Measurements from ENCODE around the gene ZC3H12C.

DNA sequence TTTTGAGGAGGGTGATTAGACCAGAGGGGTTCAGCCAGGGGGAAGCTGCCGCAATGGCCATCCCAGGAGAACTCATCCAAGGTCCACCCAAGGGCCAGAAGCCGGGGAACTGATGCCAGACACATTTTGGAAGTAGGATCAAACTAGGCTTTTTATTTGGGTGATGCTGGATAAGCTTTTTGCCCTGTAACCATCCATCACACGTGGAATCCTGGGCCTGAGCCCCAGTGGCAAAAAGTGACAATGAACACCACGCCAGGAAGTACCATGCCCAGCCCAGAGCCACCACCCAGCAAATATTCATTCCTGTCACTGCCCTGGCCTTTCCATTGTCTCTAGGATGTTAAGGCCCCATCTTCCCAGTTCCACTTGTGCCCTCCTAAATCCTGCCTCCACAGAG is 85.9 kb downstream of the ZC3H12C start:
- TF ChIP-seq EZH2 (IDR thresholded peaks at IDR 0.05; ENCODE audit: borderline replicate concordance, control insufficient read depth, low read depth, low read length) = no peak
- no peak for TF ChIP-seq TAF1 (IDR thresholded peaks at IDR 0.05; ENCODE audit: borderline replicate concordance, low read depth, low read length)
- no peak for TF ChIP-seq EP300 (IDR thresholded peaks at IDR 0.05; ENCODE audit: borderline replicate concordance in 1 of 2, control insufficient read depth in 1 of 2, low read depth in 2 of 2, low read length in 2 of 2)
- TF ChIP-seq YY1 (IDR thresholded peaks at IDR 0.05; ENCODE audit: low read depth, low read length) = no peak
- TF ChIP-seq ETV6 (conservative IDR thresholded peaks at IDR 0.05 in 1 of 2, IDR thresholded peaks at IDR 0.05 in 1 of 2; ENCODE audit: borderline replicate concordance in 1 of 2, low read depth in 1 of 2) = no peak
- TF ChIP-seq, protein P1, sequence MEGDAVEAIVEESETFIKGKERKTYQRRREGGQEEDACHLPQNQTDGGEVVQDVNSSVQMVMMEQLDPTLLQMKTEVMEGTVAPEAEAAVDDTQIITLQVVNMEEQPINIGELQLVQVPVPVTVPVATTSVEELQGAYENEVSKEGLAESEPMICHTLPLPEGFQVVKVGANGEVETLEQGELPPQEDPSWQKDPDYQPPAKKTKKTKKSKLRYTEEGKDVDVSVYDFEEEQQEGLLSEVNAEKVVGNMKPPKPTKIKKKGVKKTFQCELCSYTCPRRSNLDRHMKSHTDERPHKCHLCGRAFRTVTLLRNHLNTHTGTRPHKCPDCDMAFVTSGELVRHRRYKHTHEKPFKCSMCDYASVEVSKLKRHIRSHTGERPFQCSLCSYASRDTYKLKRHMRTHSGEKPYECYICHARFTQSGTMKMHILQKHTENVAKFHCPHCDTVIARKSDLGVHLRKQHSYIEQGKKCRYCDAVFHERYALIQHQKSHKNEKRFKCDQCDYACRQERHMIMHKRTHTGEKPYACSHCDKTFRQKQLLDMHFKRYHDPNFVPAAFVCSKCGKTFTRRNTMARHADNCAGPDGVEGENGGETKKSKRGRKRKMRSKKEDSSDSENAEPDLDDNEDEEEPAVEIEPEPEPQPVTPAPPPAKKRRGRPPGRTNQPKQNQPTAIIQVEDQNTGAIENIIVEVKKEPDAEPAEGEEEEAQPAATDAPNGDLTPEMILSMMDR (IDR thresholded peaks at IDR 0.05 in 2 of 3, conservative IDR thresholded peaks at IDR 0.05 in 1 of 3; ENCODE audit: control insufficient read depth in 2 of 3, extremely low read depth in 1 of 3, insufficient read depth in 1 of 3, low read depth in 3 of 3, low read length in 3 of 3) = no peak
